PC-3 (cell line): ENCODE data around the gene NELFE. TPM values are rescaled to one million over a fixed set of nuclear protein-coding genes. Genes with fewer than 3 reads are reported as not detected.

Source experiments
- ATAC-seq: fragments of 200-7000 bp; cut with Tn5 transposase; 2 replicates; pipeline ENCODE4 v1.9.1; 2020; ENCODE audit warnings: mild to moderate bottlenecking, moderate library complexity
- BruUV-seq: library from RNA; stranded (reverse); fragments of 400-500 nt; replicated peaks from 2 replicates; lab custom pipeline; 2021; lab: Mats Ljungman, UMichigan
- CTCF ChIA-PET: fragments of 300-600 bp; sonication (Branson Sonifier 250); formaldehyde crosslinking; loops from one replicate; lab custom pipeline; 2022; ENCODE audit warnings: antibody characterized with exemption; lab: Charles Lee
- POLR2A ChIA-PET: fragments of 300-600 bp; sonication (Branson Sonifier 250); formaldehyde crosslinking; loops from one replicate; lab custom pipeline; 2022; ENCODE audit warnings: antibody characterized with exemption; ENCODE audit not compliant: unreplicated experiment; lab: Charles Lee
- DNase-seq: peaks from one replicate; pipeline ENCODE4 v3.0.0-alpha.2; 2015
- H2AFZ ChIP-seq: fragments of 300-600 bp; sonication (generic); 2 replicates; pipeline ENCODE4 v1.6.0; 2016; ENCODE audit warnings: antibody characterized with exemption, low read length
- H3F3A ChIP-seq: fragments of 300-600 bp; sonication (generic); one replicate; pipeline ENCODE4 v1.6.0; 2017; ENCODE audit warnings: antibody characterized with exemption, low read length, control low read depth, mild to moderate bottlenecking; ENCODE audit not compliant: unreplicated experiment
- H3K27ac ChIP-seq: fragments of 300-600 bp; sonication (generic); 2 replicates; pipeline ENCODE4 v1.5.1; 2016; ENCODE audit warnings: mild to moderate bottlenecking, low read length
- H3K27me3 ChIP-seq: fragments of 300-600 bp; sonication (generic); 2 replicates; pipeline ENCODE4 v1.6.1; 2016; ENCODE audit warnings: low read length, mixed read lengths
- H3K36me3 ChIP-seq: fragments of 300-600 bp; sonication (generic); 2 replicates; pipeline ENCODE4 v1.6.1; 2016; ENCODE audit warnings: low read depth, mixed run types, low read length, mixed read lengths
- H3K4me1 ChIP-seq: fragments of 300-600 bp; sonication (generic); 2 replicates; pipeline ENCODE4 v1.5.1; 2016; ENCODE audit warnings: low read length; ENCODE audit not compliant: insufficient read depth
- H3K4me2 ChIP-seq: fragments of 300-600 bp; sonication (generic); 2 replicates; pipeline ENCODE4 v1.6.0; 2016; ENCODE audit warnings: low read length
- H3K4me3 ChIP-seq: fragments of 300-600 bp; sonication (generic); 2 replicates; pipeline ENCODE4 v1.5.1; 2016; ENCODE audit warnings: mild to moderate bottlenecking, low read length, mixed read lengths
- H3K79me2 ChIP-seq: fragments of 300-600 bp; sonication (generic); 2 replicates; pipeline ENCODE4 v1.6.1; 2017; ENCODE audit warnings: low read length, mixed read lengths
- H3K9ac ChIP-seq: fragments of 300-600 bp; sonication (generic); 2 replicates; pipeline ENCODE4 v1.6.0; 2016; ENCODE audit warnings: mild to moderate bottlenecking, low read length
- H3K9me2 ChIP-seq: fragments of 300-600 bp; sonication (generic); replicated peaks from 2 replicates; pipeline ENCODE4 v1.6.1; 2016; ENCODE audit warnings: mixed run types, low read length, mixed read lengths
- H3K9me3 ChIP-seq: fragments of 300-600 bp; sonication (generic); 2 replicates; pipeline ENCODE4 v1.6.1; 2016; ENCODE audit warnings: low read length, mixed read lengths
- H4K20me1 ChIP-seq: fragments of 300-600 bp; sonication (generic); 2 replicates; pipeline ENCODE4 v1.6.1; 2016; ENCODE audit warnings: low read length, mixed read lengths
- EZH2 ChIP-seq: fragments of 300-600 bp; sonication (generic); IDR thresholded peaks from one replicate; pipeline ENCODE4 v1.6.1; 2017; ENCODE audit warnings: antibody characterized with exemption, mild to moderate bottlenecking, low read length; ENCODE audit not compliant: unreplicated experiment
- EZH2phosphoT487 ChIP-seq: fragments of 300-600 bp; sonication (generic); IDR thresholded peaks from 2 replicates; pipeline ENCODE4 v1.6.1; 2018; ENCODE audit warnings: mild to moderate bottlenecking, antibody characterized with exemption, low read length, borderline replicate concordance
- intact Hi-C: fragments of 100-400 bp; cut with micrococcal nuclease; formaldehyde crosslinking; loops from 2 replicates; pipeline ENCODE4 v1.9.0; 2023
- total RNA-seq: library from RNA; depleted of rRNA; stranded (reverse); fragments of >200 nt; gene quantifications from 2 replicates; pipeline ENCODE4 v1.2.3, GENCODE V29; 2014
- TF ChIP-seq, protein P1 (sequence below): fragments of 300-600 bp; sonication (generic); conservative IDR thresholded peaks from 2 replicates; pipeline ENCODE4 v1.5.1; 2017; ENCODE audit warnings: antibody characterized with exemption, low read depth, mild to moderate bottlenecking, low read length

The NELFE gene
- total RNA-seq, 1 experiment from 2014 or later: 132 TPM

DNA sequence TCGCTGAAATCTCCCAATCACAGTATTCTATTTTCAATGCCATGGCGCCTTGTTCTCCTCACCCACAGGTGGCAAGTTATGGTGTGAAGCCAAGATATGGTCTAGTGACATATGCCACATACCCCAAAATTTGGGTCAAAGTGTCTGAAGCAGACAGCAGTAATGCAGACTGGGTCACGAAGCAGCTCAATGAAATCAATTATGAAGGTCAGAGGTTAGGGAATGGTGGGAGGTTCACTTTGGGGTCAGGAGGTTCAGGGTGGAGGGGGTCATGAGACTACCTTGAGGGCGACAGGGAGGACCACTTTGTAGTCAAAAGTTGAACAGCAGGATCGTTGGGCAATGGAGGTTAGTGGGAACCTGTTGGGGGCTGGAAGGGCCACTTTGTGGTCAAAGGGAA is 10.5 kb downstream of the NELFE start:
- no peak for ATAC-seq
- Histone ChIP-seq H3K9me2 (no peaks in the 10 kb centered on the region), H3K79me2 (no peaks in the 10 kb centered on the region), H3F3A (no peaks in the 10 kb centered on the region), H3K4me3 (no peak overlapping the region), H3K36me3 (peaks cover 15% of the 10 kb centered on the region), H3K4me2 (no peak overlapping the region), H3K4me1 (peaks cover 23% of the 10 kb centered on the region), H2AFZ (no peak overlapping the region), H3K9me3 (no peaks in the 10 kb centered on the region), H3K9ac (no peak overlapping the region), H4K20me1 (no peaks in the 10 kb centered on the region), H3K27ac (no peak overlapping the region; the same call in 1 of the 2 replicates), H3K27me3 (no peaks in the 10 kb centered on the region)
- no peak for DNase-seq
- ChIA-PET POLR2A (no interaction called here), CTCF (no interaction called here)
- TF ChIP-seq, protein P1, sequence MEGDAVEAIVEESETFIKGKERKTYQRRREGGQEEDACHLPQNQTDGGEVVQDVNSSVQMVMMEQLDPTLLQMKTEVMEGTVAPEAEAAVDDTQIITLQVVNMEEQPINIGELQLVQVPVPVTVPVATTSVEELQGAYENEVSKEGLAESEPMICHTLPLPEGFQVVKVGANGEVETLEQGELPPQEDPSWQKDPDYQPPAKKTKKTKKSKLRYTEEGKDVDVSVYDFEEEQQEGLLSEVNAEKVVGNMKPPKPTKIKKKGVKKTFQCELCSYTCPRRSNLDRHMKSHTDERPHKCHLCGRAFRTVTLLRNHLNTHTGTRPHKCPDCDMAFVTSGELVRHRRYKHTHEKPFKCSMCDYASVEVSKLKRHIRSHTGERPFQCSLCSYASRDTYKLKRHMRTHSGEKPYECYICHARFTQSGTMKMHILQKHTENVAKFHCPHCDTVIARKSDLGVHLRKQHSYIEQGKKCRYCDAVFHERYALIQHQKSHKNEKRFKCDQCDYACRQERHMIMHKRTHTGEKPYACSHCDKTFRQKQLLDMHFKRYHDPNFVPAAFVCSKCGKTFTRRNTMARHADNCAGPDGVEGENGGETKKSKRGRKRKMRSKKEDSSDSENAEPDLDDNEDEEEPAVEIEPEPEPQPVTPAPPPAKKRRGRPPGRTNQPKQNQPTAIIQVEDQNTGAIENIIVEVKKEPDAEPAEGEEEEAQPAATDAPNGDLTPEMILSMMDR: no peak
- TF ChIP-seq EZH2phosphoT487 (no peak), EZH2 (no peak)
- intact Hi-C loops: no loop called here
- BruUV-seq: no TSS peak

DNA sequence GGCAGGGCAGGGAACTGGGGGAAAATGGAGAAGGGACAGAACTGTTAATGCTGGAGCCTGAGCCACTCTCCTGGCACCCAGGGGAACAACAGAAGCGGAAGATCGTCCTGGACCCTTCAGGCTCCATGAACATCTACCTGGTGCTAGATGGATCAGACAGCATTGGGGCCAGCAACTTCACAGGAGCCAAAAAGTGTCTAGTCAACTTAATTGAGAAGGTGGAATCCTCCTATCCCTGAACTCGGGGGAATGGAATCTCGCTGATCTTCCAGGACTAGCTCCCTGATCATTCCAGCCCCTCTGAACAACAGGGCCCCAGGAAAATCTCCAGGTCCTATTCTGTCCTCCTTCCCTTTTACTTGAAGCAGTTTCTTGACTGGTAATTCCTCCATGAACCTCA is 10.9 kb downstream of the NELFE start:
- H3K27ac ChIP-seq: no peak overlapping the region
- H4K20me1 ChIP-seq: no peaks in the 10 kb centered on the region
- ChIA-PET CTCF (no interaction called here), POLR2A (interaction anchor here (0.6 kb wide), 1 partner anchor 50 kb away, joined by 3 read pairs; the partner anchor contains the start of gene EHMT2)
- no peaks in the 10 kb centered on the region for H3F3A ChIP-seq
- H3K4me1 ChIP-seq: peaks cover 23% of the 10 kb centered on the region
- DNase-seq: no peak
- H3K4me2 ChIP-seq: no peak overlapping the region
- no TSS peak for BruUV-seq
- peaks cover 11% of the 10 kb centered on the region for H3K36me3 ChIP-seq
- H3K79me2 ChIP-seq: no peaks in the 10 kb centered on the region
- H3K9ac ChIP-seq: no peak overlapping the region
- ATAC-seq: no peak
- H3K9me2 ChIP-seq: no peaks in the 10 kb centered on the region
- H3K4me3 ChIP-seq: no peak overlapping the region
- TF ChIP-seq, protein P1: no peak
- no peak for TF ChIP-seq EZH2
- no peak for TF ChIP-seq EZH2phosphoT487
- intact Hi-C loops: no loop called here
- no peaks in the 10 kb centered on the region for H3K27me3 ChIP-seq
- H3K9me3 ChIP-seq: no peaks in the 10 kb centered on the region
- H2AFZ ChIP-seq: no peak overlapping the region

DNA sequence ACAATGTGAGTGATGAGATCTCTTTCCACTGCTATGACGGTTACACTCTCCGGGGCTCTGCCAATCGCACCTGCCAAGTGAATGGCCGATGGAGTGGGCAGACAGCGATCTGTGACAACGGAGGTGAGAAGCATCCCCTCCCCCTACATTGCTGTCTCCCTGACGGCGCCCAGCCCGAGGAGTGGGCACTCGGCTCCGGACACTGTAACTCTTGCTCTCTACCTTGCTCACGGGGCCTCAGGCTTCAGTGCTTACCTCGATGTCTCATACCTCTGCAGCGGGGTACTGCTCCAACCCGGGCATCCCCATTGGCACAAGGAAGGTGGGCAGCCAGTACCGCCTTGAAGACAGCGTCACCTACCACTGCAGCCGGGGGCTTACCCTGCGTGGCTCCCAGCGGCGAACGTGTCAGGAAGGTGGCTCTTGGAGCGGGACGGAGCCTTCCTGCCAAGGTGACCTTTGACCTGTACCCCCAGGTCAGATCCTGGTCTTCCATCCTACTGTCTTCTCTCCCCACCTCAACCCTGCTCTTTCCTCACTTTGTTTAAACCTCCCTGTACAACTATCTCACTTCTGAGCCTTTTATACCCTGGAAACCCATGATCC is 11.6 kb downstream of the NELFE start:
- ATAC-seq: no peak
- POLR2A ChIA-PET: interaction anchor here (0.6 kb wide), 1 partner anchor 50 kb away, joined by 3 read pairs; the partner anchor contains the start of gene EHMT2
- Histone ChIP-seq H4K20me1 (no peaks in the 10 kb centered on the region), H3K27me3 (no peaks in the 10 kb centered on the region), H3K36me3 (peaks cover 10% of the 10 kb centered on the region), H2AFZ (no peak overlapping the region), H3K27ac (no peak overlapping the region), H3K4me2 (no peak overlapping the region), H3K4me1 (peaks cover 23% of the 10 kb centered on the region), H3K9ac (no peak overlapping the region), H3K4me3 (no peak overlapping the region), H3K9me3 (no peaks in the 10 kb centered on the region), H3K9me2 (no peaks in the 10 kb centered on the region), H3F3A (no peaks in the 10 kb centered on the region), H3K79me2 (no peaks in the 10 kb centered on the region)
- intact Hi-C loops: no loop called here
- BruUV-seq: no TSS peak
- CTCF ChIA-PET: no interaction called here
- TF ChIP-seq, protein P1: no peak
- no peak for TF ChIP-seq EZH2
- TF ChIP-seq EZH2phosphoT487: no peak
- no peak for DNase-seq
